ENCODE results near the gene B4GALT7.

The B4GALT7 gene

GRCh38 chr5:177592905-177593304, 7.0 kb upstream of the B4GALT7 start:
- no peak for DNase-seq (ENCODE audit: extremely low read depth in 1 of 2, low read depth in 1 of 2)

GRCh38 chr5:177593511-177593910, 6.4 kb upstream of the B4GALT7 start:
- DNase-seq (ENCODE audit: extremely low read depth in 1 of 2, low read depth in 1 of 2) = no peak

GRCh38 chr5:177594071-177594470, 5.9 kb upstream of the B4GALT7 start:
- no peak for DNase-seq (ENCODE audit: extremely low read depth in 1 of 2, low read depth in 1 of 2)

- no peak for DNase-seq (ENCODE audit: extremely low read depth in 1 of 2, low read depth in 1 of 2)
Measured at GRCh38 chr5:177595026-177595585, 4.8 kb upstream of the B4GALT7 start.

GRCh38 chr5:177595991-177596774, 3.7 kb upstream of the B4GALT7 start:
- DNase-seq (ENCODE audit: extremely low read depth in 1 of 2, low read depth in 1 of 2) = no peak

- DNase-seq (ENCODE audit: extremely low read depth in 1 of 2, low read depth in 1 of 2) = no peak
Measured at GRCh38 chr5:177596775-177597238, 3.1 kb upstream of the B4GALT7 start.

- no peak for DNase-seq (ENCODE audit: extremely low read depth in 1 of 2, low read depth in 1 of 2)
Measured at GRCh38 chr5:177598477-177598876, 1.5 kb upstream of the B4GALT7 start.

GRCh38 chr5:177600508-177601018, 631 bp downstream of the B4GALT7 start:
- no peak for DNase-seq (ENCODE audit: extremely low read depth in 1 of 2, low read depth in 1 of 2)

GRCh38 chr5:177601126-177601525, 1.2 kb downstream of the B4GALT7 start:
- no peak for DNase-seq (ENCODE audit: extremely low read depth in 1 of 2, low read depth in 1 of 2)

- DNase-seq (ENCODE audit: extremely low read depth in 1 of 2, low read depth in 1 of 2) = no peak
Measured at GRCh38 chr5:177601577-177602457, 1.9 kb downstream of the B4GALT7 start.

GRCh38 chr5:177602458-177602830, 2.5 kb downstream of the B4GALT7 start:
- DNase-seq (ENCODE audit: extremely low read depth in 1 of 2, low read depth in 1 of 2) = no peak

- no peak for DNase-seq (ENCODE audit: extremely low read depth in 1 of 2, low read depth in 1 of 2)
Measured at GRCh38 chr5:177603631-177604030, 3.7 kb downstream of the B4GALT7 start.

GRCh38 chr5:177604116-177604521, 4.2 kb downstream of the B4GALT7 start:
- DNase-seq (ENCODE audit: extremely low read depth in 1 of 2, low read depth in 1 of 2) = no peak

GRCh38 chr5:177604656-177605055, 4.7 kb downstream of the B4GALT7 start:
- DNase-seq (ENCODE audit: extremely low read depth in 1 of 2, low read depth in 1 of 2) = no peak

GRCh38 chr5:177605078-177605477, 5.1 kb downstream of the B4GALT7 start:
- no peak for DNase-seq (ENCODE audit: extremely low read depth in 1 of 2, low read depth in 1 of 2)

- no peak for DNase-seq (ENCODE audit: extremely low read depth in 1 of 2, low read depth in 1 of 2)
Measured at GRCh38 chr5:177605667-177606066, 5.7 kb downstream of the B4GALT7 start.

GRCh38 chr5:177606071-177607051, 6.4 kb downstream of the B4GALT7 start:
- no peak for DNase-seq (ENCODE audit: extremely low read depth in 1 of 2, low read depth in 1 of 2)

- no peak for DNase-seq (ENCODE audit: extremely low read depth in 1 of 2, low read depth in 1 of 2)
Measured at GRCh38 chr5:177607115-177607451, 7.2 kb downstream of the B4GALT7 start.

- DNase-seq (ENCODE audit: extremely low read depth in 1 of 2, low read depth in 1 of 2) = no peak
Measured at GRCh38 chr5:177607452-177608192, 7.7 kb downstream of the B4GALT7 start.
